Esophagus squamous epithelium (tissue), 4 donors: ENCODE data around the gene S100A8.

Experiments
- POLR2A ChIP-seq, 4 donors: fragments of 450-650 bp; IDR thresholded peaks; one replicate each; pipeline ENCODE4 v1.6.1; 2017; ENCODE audit warnings: antibody characterized with exemption in 4 of 4, mild to moderate bottlenecking in 4 of 4, moderate library complexity in 3 of 4
- TF ChIP-seq, protein P1 (sequence below), 6 experiments: fragments of 450-650 bp in 4 of 6; fragments of 200-600 bp in 2 of 6; sonication (generic) in 2 of 6; IDR thresholded peaks; one replicate each; pipeline ENCODE4 v1.5.1; 2016 to 2019; ENCODE audit warnings: antibody characterized with exemption in 6 of 6, mild to moderate bottlenecking in 4 of 6, moderate library complexity in 4 of 6

DNA sequence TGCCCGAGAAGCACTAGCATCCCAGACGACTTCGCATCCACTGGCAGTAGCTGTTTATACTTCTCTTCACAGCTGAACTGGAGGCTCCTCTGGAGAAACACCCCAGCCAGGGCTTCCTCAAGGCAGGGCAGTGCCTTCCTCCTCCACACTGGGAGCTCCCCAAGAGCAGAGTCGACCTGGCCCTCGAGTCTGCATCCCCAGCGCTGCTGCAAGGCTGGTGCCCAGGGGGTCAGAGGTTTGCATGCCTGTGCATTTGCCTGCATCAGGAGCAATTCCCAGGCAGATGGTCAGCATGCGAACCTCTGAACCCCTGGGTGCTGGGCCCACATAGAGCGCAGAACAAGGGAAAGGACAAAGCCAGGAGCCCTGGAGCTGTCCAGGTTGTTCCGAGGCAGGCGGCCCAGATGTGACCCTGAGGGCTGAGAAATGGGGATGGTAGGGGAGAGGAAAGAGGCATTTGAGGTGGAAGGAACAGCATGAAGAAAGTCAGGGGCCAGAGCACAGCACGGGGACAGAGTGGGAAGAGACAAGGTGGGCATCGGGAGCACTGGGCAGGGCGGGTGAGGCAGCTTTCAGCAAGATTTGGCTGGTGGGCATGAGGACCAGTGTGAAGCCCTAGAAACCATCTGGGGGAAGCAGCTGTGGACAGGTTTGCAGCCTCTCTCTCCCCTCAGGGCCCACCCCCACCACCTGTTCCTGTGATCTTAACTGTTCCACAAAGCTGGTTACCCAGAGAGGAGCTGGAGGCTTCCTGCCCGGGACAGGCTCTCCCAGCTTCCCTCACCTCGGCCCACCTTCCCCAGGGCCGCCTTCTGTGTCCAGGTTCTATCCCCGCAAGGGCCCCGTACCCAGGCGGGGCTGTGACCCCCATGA is 6.4 kb upstream of the S100A8 start:
- TF ChIP-seq POLR2A (IDR thresholded peaks at IDR 0.05), result no peak
- TF ChIP-seq, protein P1, sequence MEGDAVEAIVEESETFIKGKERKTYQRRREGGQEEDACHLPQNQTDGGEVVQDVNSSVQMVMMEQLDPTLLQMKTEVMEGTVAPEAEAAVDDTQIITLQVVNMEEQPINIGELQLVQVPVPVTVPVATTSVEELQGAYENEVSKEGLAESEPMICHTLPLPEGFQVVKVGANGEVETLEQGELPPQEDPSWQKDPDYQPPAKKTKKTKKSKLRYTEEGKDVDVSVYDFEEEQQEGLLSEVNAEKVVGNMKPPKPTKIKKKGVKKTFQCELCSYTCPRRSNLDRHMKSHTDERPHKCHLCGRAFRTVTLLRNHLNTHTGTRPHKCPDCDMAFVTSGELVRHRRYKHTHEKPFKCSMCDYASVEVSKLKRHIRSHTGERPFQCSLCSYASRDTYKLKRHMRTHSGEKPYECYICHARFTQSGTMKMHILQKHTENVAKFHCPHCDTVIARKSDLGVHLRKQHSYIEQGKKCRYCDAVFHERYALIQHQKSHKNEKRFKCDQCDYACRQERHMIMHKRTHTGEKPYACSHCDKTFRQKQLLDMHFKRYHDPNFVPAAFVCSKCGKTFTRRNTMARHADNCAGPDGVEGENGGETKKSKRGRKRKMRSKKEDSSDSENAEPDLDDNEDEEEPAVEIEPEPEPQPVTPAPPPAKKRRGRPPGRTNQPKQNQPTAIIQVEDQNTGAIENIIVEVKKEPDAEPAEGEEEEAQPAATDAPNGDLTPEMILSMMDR (IDR thresholded peaks at IDR 0.05), result no peak
